Measurements from ENCODE around the gene SRSF7.

SRSF7 gene

GRCh38 chr2:38734299-38735058 is 16.7 kb downstream of the SRSF7 start:
- TF ChIP-seq, protein P1, sequence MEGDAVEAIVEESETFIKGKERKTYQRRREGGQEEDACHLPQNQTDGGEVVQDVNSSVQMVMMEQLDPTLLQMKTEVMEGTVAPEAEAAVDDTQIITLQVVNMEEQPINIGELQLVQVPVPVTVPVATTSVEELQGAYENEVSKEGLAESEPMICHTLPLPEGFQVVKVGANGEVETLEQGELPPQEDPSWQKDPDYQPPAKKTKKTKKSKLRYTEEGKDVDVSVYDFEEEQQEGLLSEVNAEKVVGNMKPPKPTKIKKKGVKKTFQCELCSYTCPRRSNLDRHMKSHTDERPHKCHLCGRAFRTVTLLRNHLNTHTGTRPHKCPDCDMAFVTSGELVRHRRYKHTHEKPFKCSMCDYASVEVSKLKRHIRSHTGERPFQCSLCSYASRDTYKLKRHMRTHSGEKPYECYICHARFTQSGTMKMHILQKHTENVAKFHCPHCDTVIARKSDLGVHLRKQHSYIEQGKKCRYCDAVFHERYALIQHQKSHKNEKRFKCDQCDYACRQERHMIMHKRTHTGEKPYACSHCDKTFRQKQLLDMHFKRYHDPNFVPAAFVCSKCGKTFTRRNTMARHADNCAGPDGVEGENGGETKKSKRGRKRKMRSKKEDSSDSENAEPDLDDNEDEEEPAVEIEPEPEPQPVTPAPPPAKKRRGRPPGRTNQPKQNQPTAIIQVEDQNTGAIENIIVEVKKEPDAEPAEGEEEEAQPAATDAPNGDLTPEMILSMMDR (IDR thresholded peaks at IDR 0.05; ENCODE audit: low read depth, low read length, missing control alignments): no peak
- DNase-seq: no peak
- in situ Hi-C loops (cut with HindIII; ENCODE audit: low pct_ligation_motif_present, low sequenced_read_pairs): loop anchor here (25.0 kb wide), 1 partner anchor 172 kb away; no protein-coding TSS in a partner anchor
- no peaks in the 10 kb centered on the region for H3K36me3 ChIP-seq (replicated peaks)
- no peak overlapping the region for H3K4me3 ChIP-seq (ENCODE audit: low read depth, low read length)
- H3K27me3 ChIP-seq (replicated peaks): no peaks in the 10 kb centered on the region
- no peak overlapping the region for H3K27ac ChIP-seq

DNA sequence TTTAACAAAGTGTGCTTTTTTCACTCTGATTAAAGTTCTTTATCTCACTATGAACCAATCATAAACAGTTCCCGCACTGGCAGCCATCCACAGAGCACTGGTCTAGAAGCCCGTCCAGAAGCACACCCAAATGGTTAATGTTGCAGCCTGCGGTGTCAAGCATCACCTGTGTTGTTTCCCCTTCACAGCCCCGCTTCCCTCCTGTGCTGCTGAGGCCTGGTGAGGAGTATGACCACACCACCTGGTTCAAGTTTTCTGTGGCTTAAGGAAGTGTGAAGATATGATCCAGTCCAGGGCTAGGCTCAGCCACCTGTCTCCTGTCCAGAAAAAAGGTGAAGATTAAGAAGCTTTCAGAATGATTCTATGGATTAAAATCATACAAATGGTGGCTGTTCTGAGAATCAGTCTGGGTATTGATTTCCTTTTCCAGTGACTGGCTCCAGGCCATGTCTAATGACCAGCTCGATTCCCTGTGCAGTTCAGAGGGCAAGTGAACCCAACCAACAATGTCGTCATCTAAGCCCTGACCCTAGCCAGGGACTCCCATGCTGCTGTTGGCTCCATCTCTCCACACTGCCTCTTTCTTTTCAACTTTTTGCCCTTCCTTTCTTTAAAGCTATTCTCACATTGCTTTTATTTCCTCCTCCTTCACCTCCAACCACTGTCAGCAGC is 17.7 kb downstream of the SRSF7 start:
- Histone ChIP-seq H3K36me3 (replicated peaks) (no peaks in the 10 kb centered on the region), H3K4me3 (ENCODE audit: low read depth, low read length) (no peak overlapping the region), H3K27me3 (replicated peaks) (no peaks in the 10 kb centered on the region), H3K27ac (no peak overlapping the region)
- DNase-seq: no peak
- TF ChIP-seq, protein P1 (IDR thresholded peaks at IDR 0.05; ENCODE audit: low read depth, low read length, missing control alignments): no peak
- in situ Hi-C loops (cut with HindIII; ENCODE audit: low pct_ligation_motif_present, low sequenced_read_pairs): loop anchor here (25.0 kb wide), 1 partner anchor 171 kb away; no protein-coding TSS in a partner anchor

DNA sequence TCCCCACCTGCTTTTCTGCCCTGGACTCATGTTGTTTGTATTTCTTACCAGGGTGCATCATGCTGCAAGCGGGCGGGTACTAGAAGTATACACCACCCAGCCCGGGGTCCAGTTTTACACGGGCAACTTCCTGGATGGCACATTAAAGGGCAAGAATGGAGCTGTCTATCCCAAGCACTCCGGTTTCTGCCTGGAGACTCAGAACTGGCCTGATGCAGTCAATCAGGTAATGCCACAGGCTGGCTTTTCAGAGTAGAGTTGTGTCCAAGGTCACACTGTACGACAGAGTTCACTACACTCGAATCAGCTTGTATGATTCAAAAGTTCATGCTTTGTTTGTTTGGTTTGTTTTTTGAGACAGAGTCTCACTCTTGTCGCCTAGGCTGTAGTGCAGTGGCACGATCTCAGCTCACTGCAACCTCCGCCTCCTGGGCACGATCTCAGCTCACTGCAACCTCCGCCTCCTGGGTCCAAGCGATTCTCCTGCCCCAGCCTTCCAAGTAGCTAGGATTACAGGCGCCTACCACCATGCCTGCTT is 19.4 kb downstream of the SRSF7 start:
- TF ChIP-seq, protein P1 (IDR thresholded peaks at IDR 0.05; ENCODE audit: low read depth, low read length, missing control alignments): no peak
- in situ Hi-C loops (cut with HindIII; ENCODE audit: low pct_ligation_motif_present, low sequenced_read_pairs): loop anchor here (25.0 kb wide), 1 partner anchor 169 kb away; no protein-coding TSS in a partner anchor
- DNase-seq: no peak
- Histone ChIP-seq H3K4me3 (ENCODE audit: low read depth, low read length) (no peak overlapping the region), H3K27ac (no peak overlapping the region), H3K27me3 (replicated peaks) (no peaks in the 10 kb centered on the region), H3K36me3 (replicated peaks) (no peaks in the 10 kb centered on the region)

DNA sequence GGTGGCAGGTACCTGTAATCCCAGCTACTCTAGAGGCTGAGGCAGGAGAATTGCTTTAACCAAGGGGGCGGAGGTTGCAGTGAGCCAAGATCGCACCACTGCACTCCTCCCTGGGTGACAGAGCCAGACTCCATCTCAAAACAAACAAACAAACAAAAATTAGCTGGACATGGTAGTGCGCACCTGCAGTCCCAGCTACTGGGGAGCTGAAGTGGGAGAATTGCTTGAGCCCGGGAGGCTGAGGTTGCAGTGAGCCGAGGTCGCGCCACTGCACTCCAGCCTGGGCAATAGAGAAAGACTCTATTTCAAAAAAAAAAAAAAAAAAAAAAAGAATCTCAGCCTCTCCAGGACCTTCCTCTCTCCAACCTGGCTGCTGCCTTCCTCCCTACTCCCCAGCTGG is 20.1 kb downstream of the SRSF7 start:
- in situ Hi-C loops (cut with HindIII; ENCODE audit: low pct_ligation_motif_present, low sequenced_read_pairs): loop anchor here (25.0 kb wide), 1 partner anchor 169 kb away; no protein-coding TSS in a partner anchor
- no peaks in the 10 kb centered on the region for H3K36me3 ChIP-seq (replicated peaks)
- no peaks in the 10 kb centered on the region for H3K27me3 ChIP-seq (replicated peaks)
- no peak for DNase-seq
- TF ChIP-seq, protein P1 (IDR thresholded peaks at IDR 0.05; ENCODE audit: low read depth, low read length, missing control alignments): no peak
- H3K27ac ChIP-seq: no peak overlapping the region
- H3K4me3 ChIP-seq (ENCODE audit: low read depth, low read length): no peak overlapping the region

DNA sequence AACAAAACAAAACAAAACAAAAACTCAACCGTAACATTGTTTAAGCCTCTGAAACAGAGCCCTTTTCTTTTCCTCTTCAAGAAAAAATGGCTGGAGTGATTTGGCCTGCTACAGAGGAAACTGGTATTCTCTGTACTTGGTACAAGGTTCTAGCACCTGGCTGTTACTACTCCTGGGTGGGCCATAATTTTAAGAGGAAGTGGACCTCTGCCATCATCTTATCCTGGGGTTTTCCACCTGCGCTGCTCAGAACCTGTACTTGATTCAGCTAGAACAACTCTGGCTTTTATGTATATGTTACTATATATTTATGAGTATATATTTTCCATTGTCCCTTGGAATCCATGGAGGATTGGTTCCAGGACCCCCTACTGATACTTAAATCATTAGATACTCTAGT is 22.5 kb downstream of the SRSF7 start:
- TF ChIP-seq, protein P1 (IDR thresholded peaks at IDR 0.05; ENCODE audit: low read depth, low read length, missing control alignments): no peak
- no peak overlapping the region for H3K4me3 ChIP-seq (ENCODE audit: low read depth, low read length)
- H3K27ac ChIP-seq: no peak overlapping the region
- H3K27me3 ChIP-seq (replicated peaks): no peaks in the 10 kb centered on the region
- in situ Hi-C loops (cut with HindIII; ENCODE audit: low pct_ligation_motif_present, low sequenced_read_pairs): loop anchor here (25.0 kb wide), 1 partner anchor 166 kb away; no protein-coding TSS in a partner anchor
- no peaks in the 10 kb centered on the region for H3K36me3 ChIP-seq (replicated peaks)
- DNase-seq: no peak
